Testis (tissue), 2 donors: ENCODE measurements around the gene CTU2.

Experiments
- POLR2A ChIP-seq: fragments of 450-650 bp; IDR thresholded peaks from one replicate; pipeline ENCODE4 v1.6.1; 2017; ENCODE audit warnings: antibody characterized with exemption, mild to moderate bottlenecking, moderate library complexity
- TF ChIP-seq, protein P1 (sequence below), 3 experiments: fragments of 450-650 bp in 2 of 3; fragments of 200-600 bp in 1 of 3; sonication (generic) in 1 of 3; IDR thresholded peaks; one replicate each; pipeline ENCODE4 v1.5.1; 2016 to 2019; ENCODE audit warnings: antibody characterized with exemption in 3 of 3, mild to moderate bottlenecking in 2 of 3, moderate library complexity in 1 of 3

GRCh38 chr16:88723507-88723887 is 17.2 kb downstream of the CTU2 start:
- TF ChIP-seq, protein P1, sequence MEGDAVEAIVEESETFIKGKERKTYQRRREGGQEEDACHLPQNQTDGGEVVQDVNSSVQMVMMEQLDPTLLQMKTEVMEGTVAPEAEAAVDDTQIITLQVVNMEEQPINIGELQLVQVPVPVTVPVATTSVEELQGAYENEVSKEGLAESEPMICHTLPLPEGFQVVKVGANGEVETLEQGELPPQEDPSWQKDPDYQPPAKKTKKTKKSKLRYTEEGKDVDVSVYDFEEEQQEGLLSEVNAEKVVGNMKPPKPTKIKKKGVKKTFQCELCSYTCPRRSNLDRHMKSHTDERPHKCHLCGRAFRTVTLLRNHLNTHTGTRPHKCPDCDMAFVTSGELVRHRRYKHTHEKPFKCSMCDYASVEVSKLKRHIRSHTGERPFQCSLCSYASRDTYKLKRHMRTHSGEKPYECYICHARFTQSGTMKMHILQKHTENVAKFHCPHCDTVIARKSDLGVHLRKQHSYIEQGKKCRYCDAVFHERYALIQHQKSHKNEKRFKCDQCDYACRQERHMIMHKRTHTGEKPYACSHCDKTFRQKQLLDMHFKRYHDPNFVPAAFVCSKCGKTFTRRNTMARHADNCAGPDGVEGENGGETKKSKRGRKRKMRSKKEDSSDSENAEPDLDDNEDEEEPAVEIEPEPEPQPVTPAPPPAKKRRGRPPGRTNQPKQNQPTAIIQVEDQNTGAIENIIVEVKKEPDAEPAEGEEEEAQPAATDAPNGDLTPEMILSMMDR (IDR thresholded peaks at IDR 0.05): no peak
- no peak for TF ChIP-seq POLR2A
